Gastrocnemius medialis (tissue), 4 donors: ENCODE results near the gene TMPRSS5. TPM values are rescaled to one million over a fixed set of nuclear protein-coding genes. Genes with fewer than 3 reads are reported as not detected.
"Not testable (repeated sequence)": the region's sequence is repeated elsewhere in the genome, so short reads cannot be mapped to it uniquely, and the experiment has no call there.

Experiments used
- ATAC-seq, 2 donors: fragments of 150-250 bp; one replicate each; pipeline ENCODE4 v1.9.1; 2016
- DNase-seq, 2 donors: peaks; one replicate each; pipeline ENCODE4 v3.0.0-alpha.2; 2019
- H3K27ac ChIP-seq, 4 donors: fragments of 200-600 bp; sonication (generic); 1 replicate in 1 of 4; 2 replicates in 3 of 4; pipeline ENCODE4 v1.5.1; 2016 to 2018; ENCODE audit warnings: mild to moderate bottlenecking in 2 of 4, moderate library complexity in 1 of 4
- H3K27me3 ChIP-seq, 3 donors: fragments of 200-600 bp; sonication (generic) in 2 of 3; 1 replicate in 1 of 3; 2 replicates in 2 of 3; pipeline versions ENCODE4 v1.5.1 to v1.6.0; 2016 to 2019; ENCODE audit warnings: mild to moderate bottlenecking in 1 of 3, moderate library complexity in 1 of 3
- H3K36me3 ChIP-seq, 2 donors: fragments of 200-600 bp; sonication (generic) in 1 of 2; one replicate each; pipeline ENCODE4 v1.5.1; 2017 to 2018
- H3K4me1 ChIP-seq, 2 donors: fragments of 200-600 bp; sonication (generic) in 1 of 2; one replicate each; pipeline ENCODE4 v1.5.1; 2016 to 2017; ENCODE audit warnings: mild to moderate bottlenecking in 2 of 2
- H3K4me3 ChIP-seq, 4 donors: fragments of 200-600 bp; sonication (generic) in 3 of 4; 1 replicate in 1 of 4; 2 replicates in 3 of 4; pipeline ENCODE4 v1.5.1; 2016 to 2019; ENCODE audit warnings: mild to moderate bottlenecking in 2 of 4
- H3K9me3 ChIP-seq, 3 donors: fragments of 200-600 bp; sonication (generic) in 2 of 3; 1 replicate in 1 of 3; 2 replicates in 2 of 3; pipeline ENCODE4 v1.5.1; 2016 to 2019
- CTCF ChIP-seq, 5 experiments: fragments of 450-650 bp in 3 of 5; fragments of 200-600 bp in 2 of 5; sonication (generic) in 2 of 5; IDR thresholded peaks in 4 of 5; conservative IDR thresholded peaks in 1 of 5; 1 replicate in 4 of 5; 2 replicates in 1 of 5; pipeline ENCODE4 v1.5.1; 2016 to 2019; ENCODE audit warnings: antibody characterized with exemption in 5 of 5, mild to moderate bottlenecking in 3 of 5, moderate library complexity in 3 of 5
- POLR2A ChIP-seq, 2 donors: fragments of 450-650 bp; IDR thresholded peaks; one replicate each; pipeline ENCODE4 v1.6.1; 2017; ENCODE audit warnings: antibody characterized with exemption in 2 of 2, mild to moderate bottlenecking in 2 of 2, moderate library complexity in 2 of 2
- in situ Hi-C, 4 donors: fragments of 200-750 bp; cut with MboI; loops; one replicate each; pipeline versions ENCODE4 v1.15.0 to v1.8.0; 2017; ENCODE audit warnings: low sequenced_read_pairs in 4 of 4
- intact Hi-C: fragments of 100-400 bp; cut with DNase I; formaldehyde crosslinking; loops from one replicate; pipeline ENCODE4 v1.15.1; 2023; ENCODE audit warnings: low total_unique reads
- total RNA-seq, 4 donors: library from RNA; depleted of rRNA; stranded (reverse); fragments of >200 nt; gene quantifications; one replicate each; pipeline versions ENCODE4 v1.1.0 to v1.2.3, GENCODE V29; 2016

Gene TMPRSS5
- total RNA-seq, 4 donors from 2014 or later, result 0.24 to 0.61 (median 0.36) TPM; not detected in 1

GRCh38 chr11:113675565-113675964, 30.5 kb downstream of the TMPRSS5 start:
- Histone ChIP-seq H3K27me3 (no peaks in the 10 kb centered on the region), H3K36me3 (no peaks in the 10 kb centered on the region), H3K4me1 (peaks cover 6 to 18% of the 10 kb centered on the region in 2 donors), H3K4me3 (no peak overlapping the region), H3K9me3 (no peaks in the 10 kb centered on the region), H3K27ac (peak overlapping the region in 3 of 4 donors; percentile 39 to 54 (median 46))
- no peak for ATAC-seq
- no peak for TF ChIP-seq POLR2A (IDR thresholded peaks at IDR 0.05)
- no peak for TF ChIP-seq CTCF (IDR thresholded peaks at IDR 0.05 in 4 of 5, conservative IDR thresholded peaks at IDR 0.05 in 1 of 5)
- intact Hi-C loops (no loop called here), in situ Hi-C loops (no loop called here)
- no peak for DNase-seq

GRCh38 chr11:113675003-113675561, 31.0 kb downstream of the TMPRSS5 start:
- H3K4me1 ChIP-seq, result peaks cover 6 to 18% of the 10 kb centered on the region in 2 donors
- intact Hi-C loops, result no loop called here
- in situ Hi-C loops, result no loop called here
- H3K27me3 ChIP-seq, result no peaks in the 10 kb centered on the region
- no peaks in the 10 kb centered on the region for H3K36me3 ChIP-seq
- H3K27ac ChIP-seq, result peak overlapping the region in 3 of 4 donors; percentile 39 to 54 (median 46)
- ATAC-seq, result peak; percentile 65 to 79
- H3K9me3 ChIP-seq, result no peaks in the 10 kb centered on the region
- H3K4me3 ChIP-seq, result no peak overlapping the region
- no peak for DNase-seq
- TF ChIP-seq CTCF (IDR thresholded peaks at IDR 0.05 in 4 of 5, conservative IDR thresholded peaks at IDR 0.05 in 1 of 5) (no peak), POLR2A (IDR thresholded peaks at IDR 0.05) (no peak)

GRCh38 chr11:113674397-113674685, 31.8 kb downstream of the TMPRSS5 start:
- in situ Hi-C loops, result no loop called here
- Histone ChIP-seq H3K9me3 (no peaks in the 10 kb centered on the region), H3K4me3 (no peak overlapping the region), H3K36me3 (no peaks in the 10 kb centered on the region), H3K27ac (peak overlapping the region in 2 of 4 donors; percentile 46 to 54), H3K27me3 (no peaks in the 10 kb centered on the region), H3K4me1 (peaks cover 6 to 18% of the 10 kb centered on the region in 2 donors)
- ATAC-seq, result peak in 1 of 2 donors; percentile 8
- intact Hi-C loops, result no loop called here
- DNase-seq, result no peak
- no peak for TF ChIP-seq POLR2A (IDR thresholded peaks at IDR 0.05)
- no peak for TF ChIP-seq CTCF (IDR thresholded peaks at IDR 0.05 in 4 of 5, conservative IDR thresholded peaks at IDR 0.05 in 1 of 5)

GRCh38 chr11:113673550-113674396, 32.3 kb downstream of the TMPRSS5 start:
- DNase-seq, result no peak
- Histone ChIP-seq H3K9me3 (no peaks in the 10 kb centered on the region), H3K4me3 (no peak overlapping the region), H3K36me3 (no peaks in the 10 kb centered on the region), H3K27ac (peak overlapping the region in 1 of 4 donors; percentile 54), H3K27me3 (no peaks in the 10 kb centered on the region), H3K4me1 (peaks cover 6 to 18% of the 10 kb centered on the region in 2 donors)
- intact Hi-C loops, result no loop called here
- in situ Hi-C loops, result no loop called here
- ATAC-seq, result no peak
- TF ChIP-seq POLR2A (IDR thresholded peaks at IDR 0.05) (no peak), CTCF (IDR thresholded peaks at IDR 0.05 in 4 of 5, conservative IDR thresholded peaks at IDR 0.05 in 1 of 5) (no peak)

- peaks cover 6 to 18% of the 10 kb centered on the region in 2 donors for H3K4me1 ChIP-seq
- H3K4me3 ChIP-seq, H3K27ac ChIP-seq, H3K9me3 ChIP-seq, DNase-seq, H3K36me3 ChIP-seq, intact Hi-C loops, H3K27me3 ChIP-seq, ATAC-seq, in situ Hi-C loops: not testable (repeated sequence)
These were observed 34.2 kb downstream of the TMPRSS5 start for GRCh38 chr11:113671914-113672313.
